ENCODE measurements around the gene ATAD3A. TPM values are rescaled to one million over a fixed set of nuclear protein-coding genes. Genes with fewer than 3 reads are reported as not detected.

The ATAD3A gene
- total RNA-seq, 2 donors from 2014 or later = 19.6 to 74.0 TPM

- DNase-seq = no peak
- no peaks in the 10 kb centered on the region for H3K36me3 ChIP-seq
- intact Hi-C loops (cut with DNase I) = no loop called here
- no peaks in the 10 kb centered on the region for H3K4me1 ChIP-seq
- TF ChIP-seq CTCF (IDR thresholded peaks at IDR 0.05) = no peak
- H3K27me3 ChIP-seq = no peaks in the 10 kb centered on the region
- no peaks in the 10 kb centered on the region for H3K9me3 ChIP-seq
- no peak overlapping the region for H3K9ac ChIP-seq (ENCODE audit: low read depth in 2 of 2, low read length in 2 of 2)
- H3K27ac ChIP-seq = no peak overlapping the region
- H3K4me3 ChIP-seq = no peak overlapping the region
Observed at GRCh38 chr1:1545946-1546737, 34.2 kb downstream of the ATAD3A start.

- no peak for DNase-seq
- intact Hi-C loops (cut with DNase I) = no loop called here
Observed at GRCh38 chr1:1547011-1547410, 35.0 kb downstream of the ATAD3A start.

GRCh38 chr1:1547476-1547875, 35.5 kb downstream of the ATAD3A start:
- Histone ChIP-seq H3K9me3 (no peaks in the 10 kb centered on the region), H3K27me3 (no peaks in the 10 kb centered on the region), H3K9ac (ENCODE audit: low read depth in 2 of 2, low read length in 2 of 2) (no peak overlapping the region), H3K36me3 (no peaks in the 10 kb centered on the region), H3K4me1 (no peaks in the 10 kb centered on the region), H3K27ac (no peak overlapping the region), H3K4me3 (no peak overlapping the region)
- no peak for DNase-seq
- intact Hi-C loops (cut with DNase I) = no loop called here
- TF ChIP-seq CTCF (IDR thresholded peaks at IDR 0.05) = no peak

More at GRCh38 chr1:1547011-1547410, 35.0 kb downstream of the ATAD3A start:
- H3K9me3 ChIP-seq = no peaks in the 10 kb centered on the region
- no peaks in the 10 kb centered on the region for H3K4me1 ChIP-seq
- no peak for TF ChIP-seq CTCF (IDR thresholded peaks at IDR 0.05)
- no peaks in the 10 kb centered on the region for H3K36me3 ChIP-seq
- no peak overlapping the region for H3K9ac ChIP-seq (ENCODE audit: low read depth in 2 of 2, low read length in 2 of 2)
- no peaks in the 10 kb centered on the region for H3K27me3 ChIP-seq
- no peak overlapping the region for H3K4me3 ChIP-seq
- no peak overlapping the region for H3K27ac ChIP-seq

GRCh38 chr1:1548591-1548990, 36.6 kb downstream of the ATAD3A start:
- Histone ChIP-seq H3K4me3 (no peak overlapping the region), H3K9me3 (no peaks in the 10 kb centered on the region), H3K9ac (ENCODE audit: low read depth in 2 of 2, low read length in 2 of 2) (no peak overlapping the region), H3K36me3 (no peaks in the 10 kb centered on the region), H3K4me1 (no peaks in the 10 kb centered on the region), H3K27me3 (no peaks in the 10 kb centered on the region), H3K27ac (no peak overlapping the region)
- intact Hi-C loops (cut with DNase I) = no loop called here
- no peak for TF ChIP-seq CTCF (IDR thresholded peaks at IDR 0.05)
- DNase-seq = no peak

GRCh38 chr1:1550087-1550486, 38.1 kb downstream of the ATAD3A start:
- Histone ChIP-seq H3K4me3 (no peak overlapping the region), H3K36me3 (no peaks in the 10 kb centered on the region), H3K9ac (ENCODE audit: low read depth in 2 of 2, low read length in 2 of 2) (no peak overlapping the region), H3K4me1 (no peaks in the 10 kb centered on the region), H3K27ac (no peak overlapping the region), H3K27me3 (no peaks in the 10 kb centered on the region), H3K9me3 (no peaks in the 10 kb centered on the region)
- DNase-seq = no peak
- intact Hi-C loops (cut with DNase I) = no loop called here
- TF ChIP-seq CTCF (IDR thresholded peaks at IDR 0.05) = no peak
